Cardiac muscle cell (in vitro differentiated cells and primary cell): ENCODE results near the gene UBE3B. TPM values are rescaled to one million over a fixed set of nuclear protein-coding genes. Genes with fewer than 3 reads are reported as not detected.

Source experiments
- DNase-seq, 2 donors: peaks; one replicate each; pipeline versions ENCODE4 v3.0.0 to v3.0.0-alpha.2; 2010 to 2017; ENCODE audit warnings: low read depth in 1 of 2, low spot score in 1 of 2
- H3K27ac ChIP-seq: fragments of 200-600 bp; sonication (generic); 2 replicates; pipeline ENCODE4 v1.5.1; 2016
- H3K27me3 ChIP-seq: fragments of 200-600 bp; sonication (generic); 2 replicates; pipeline ENCODE4 v1.6.0; 2016; ENCODE audit warnings: control low read depth
- H3K36me3 ChIP-seq: fragments of 200-600 bp; sonication (generic); 2 replicates; pipeline ENCODE4 v1.5.1; 2016; ENCODE audit warnings: control low read depth
- H3K4me1 ChIP-seq: fragments of 200-600 bp; sonication (generic); 2 replicates; pipeline ENCODE4 v1.8.1; 2017; ENCODE audit warnings: low read depth, mild to moderate bottlenecking, mixed run types
- H3K4me3 ChIP-seq: fragments of 200-600 bp; sonication (generic); 2 replicates; pipeline ENCODE4 v1.5.1; 2016; ENCODE audit warnings: mild to moderate bottlenecking
- H3K9me3 ChIP-seq: fragments of 200-600 bp; sonication (generic); 2 replicates; pipeline ENCODE4 v1.5.1; 2017; ENCODE audit warnings: low read depth, mild to moderate bottlenecking, control low read depth
- CTCF ChIP-seq: IDR thresholded peaks from 2 replicates; pipeline ENCODE4 v1.5.1; 2012; ENCODE audit warnings: low read depth, mild to moderate bottlenecking, low read length
- polyA plus RNA-seq: library from polyadenylated mRNA; unstranded; fragments of >200 nt; fragmentation: Nextera tagmentation; extraction: Ambion mirVana; gene quantifications from 2 replicates; pipeline ENCODE4 v1.2.1, GENCODE V29; 2016
- total RNA-seq: library from RNA; depleted of rRNA; stranded (reverse); fragments of >200 nt; gene quantifications from 2 replicates; pipeline ENCODE4 v1.2.3, GENCODE V29; 2016

The UBE3B gene
- total and polyA plus RNA-seq, 2 experiments from 2014 or later: 36.7 to 73.5 TPM

GRCh38 chr12:109553483-109553882 lies 76.0 kb downstream of the UBE3B start:
- no peaks in the 10 kb centered on the region for H3K27me3 ChIP-seq
- no peak overlapping the region for H3K27ac ChIP-seq
- H3K4me3 ChIP-seq: no peak overlapping the region
- no peaks in the 10 kb centered on the region for H3K9me3 ChIP-seq
- DNase-seq: no peak
- TF ChIP-seq CTCF: no peak
- peaks cover 14% of the 10 kb centered on the region for H3K4me1 ChIP-seq
- no peaks in the 10 kb centered on the region for H3K36me3 ChIP-seq

- Histone ChIP-seq H3K9me3 (no peaks in the 10 kb centered on the region), H3K4me3 (no peak overlapping the region), H3K27me3 (no peaks in the 10 kb centered on the region), H3K36me3 (no peaks in the 10 kb centered on the region), H3K4me1 (peaks cover 14% of the 10 kb centered on the region), H3K27ac (no peak overlapping the region)
- TF ChIP-seq CTCF: no peak
- no peak for DNase-seq
Observed at GRCh38 chr12:109553906-109554500, 76.6 kb downstream of the UBE3B start.

GRCh38 chr12:109554761-109555160 lies 77.3 kb downstream of the UBE3B start:
- H3K4me3 ChIP-seq: no peak overlapping the region
- no peak overlapping the region for H3K27ac ChIP-seq
- no peaks in the 10 kb centered on the region for H3K36me3 ChIP-seq
- no peaks in the 10 kb centered on the region for H3K27me3 ChIP-seq
- no peaks in the 10 kb centered on the region for H3K9me3 ChIP-seq
- no peak for DNase-seq
- H3K4me1 ChIP-seq: peaks cover 14% of the 10 kb centered on the region
- TF ChIP-seq CTCF: no peak

GRCh38 chr12:109555431-109556315 lies 78.2 kb downstream of the UBE3B start:
- no peak for TF ChIP-seq CTCF
- no peak overlapping the region for H3K4me3 ChIP-seq

GRCh38 chr12:109557200-109557599 lies 79.8 kb downstream of the UBE3B start:
- Histone ChIP-seq H3K36me3 (no peaks in the 10 kb centered on the region), H3K4me1 (peaks cover 14% of the 10 kb centered on the region), H3K9me3 (no peaks in the 10 kb centered on the region), H3K27me3 (no peaks in the 10 kb centered on the region), H3K27ac (no peak overlapping the region), H3K4me3 (no peak overlapping the region)
- TF ChIP-seq CTCF: no peak
- DNase-seq: no peak

More at GRCh38 chr12:109555431-109556315, 78.2 kb downstream of the UBE3B start:
- no peak for DNase-seq
- no peaks in the 10 kb centered on the region for H3K36me3 ChIP-seq
- no peaks in the 10 kb centered on the region for H3K27me3 ChIP-seq
- peaks cover 14% of the 10 kb centered on the region for H3K4me1 ChIP-seq
- no peak overlapping the region for H3K27ac ChIP-seq
- H3K9me3 ChIP-seq: no peaks in the 10 kb centered on the region
